HCT116 (cell line): ENCODE measurements around the gene RIMKLA. TPM values are rescaled to one million over a fixed set of nuclear protein-coding genes. Genes with fewer than 3 reads are reported as not detected.

Experiments used
- ATAC-seq: fragments of 200-7000 bp; cut with Tn5 transposase; 2 replicates; pipeline ENCODE4 v1.9.1; 2020; ENCODE audit warnings: mild to moderate bottlenecking, moderate library complexity
- BruUV-seq: library from RNA; stranded (reverse); fragments of 400-500 nt; replicated peaks from 2 replicates; lab custom pipeline; 2021; lab: Mats Ljungman, UMichigan
- CTCF ChIA-PET: fragments of 300-600 bp; sonication (Branson Sonifier 250); formaldehyde crosslinking; loops from one replicate; lab custom pipeline; 2021; ENCODE audit warnings: antibody characterized with exemption; lab: Charles Lee
- POLR2A ChIA-PET: fragments of 300-600, 350-600 bp; sonication (Branson Sonifier 250); formaldehyde crosslinking; loops from one replicate; lab custom pipeline; 2021; ENCODE audit warnings: antibody characterized with exemption; lab: Charles Lee
- RAD21 ChIA-PET, 2 experiments: fragments of 300-600 bp; sonication (Branson Sonifier 250); formaldehyde crosslinking; loops; one replicate each; lab custom pipeline; 2023; ENCODE audit warnings: low total read pairs in 2 of 2; ENCODE audit not compliant: uncharacterized antibody in 2 of 2, unreplicated experiment in 2 of 2, low non-redundant PET in 1 of 2; lab: Charles Lee
- DNase-seq: peaks from one replicate; pipeline ENCODE4 v3.0.0-alpha.2; 2010; ENCODE audit warnings: low read depth, low spot score
- H2AFZ ChIP-seq: fragments of 200-600 bp; shearing (Covaris generic), sonication (generic); 2 replicates; pipeline ENCODE4 v1.6.1; 2017; ENCODE audit warnings: low read depth, mixed run types, mixed read lengths, antibody characterized with exemption, low read length; ENCODE audit not compliant: poor library complexity, severe bottlenecking
- H3K27ac ChIP-seq: 2 replicates; pipeline ENCODE4 v1.5.1; 2012; ENCODE audit warnings: low read depth, low read length
- H3K27me3 ChIP-seq: fragments of 200-600 bp; sonication (generic); 2 replicates; pipeline ENCODE4 v1.6.1; 2016; ENCODE audit warnings: mixed run types, low read length, mixed read lengths; ENCODE audit not compliant: insufficient read depth
- H3K36me3 ChIP-seq, 2 experiments: fragments of 200-500 bp in 1 of 2; fragments of 200-600 bp in 1 of 2; sonication (Bioruptor generic) in 1 of 2; sonication (generic) in 1 of 2; 2 replicates each; pipeline versions ENCODE4 v1.5.1 to v1.6.1; 2014 to 2016; ENCODE audit warnings: low read length in 2 of 2, inconsistent platforms in 1 of 2, mixed read lengths in 1 of 2, mixed run types in 1 of 2; ENCODE audit not compliant: insufficient read depth in 2 of 2, control insufficient read depth in 1 of 2
- H3K4me1 ChIP-seq, 2 experiments: fragments of 200-600 bp in 1 of 2; sonication (generic) in 1 of 2; 2 replicates each; pipeline versions ENCODE4 v1.5.1 to v1.6.1; 2012 to 2017; ENCODE audit warnings: low read length in 2 of 2, inconsistent platforms in 1 of 2, mild to moderate bottlenecking in 1 of 2, mixed read lengths in 1 of 2, mixed run types in 1 of 2, moderate library complexity in 1 of 2; ENCODE audit not compliant: insufficient read depth in 2 of 2, control insufficient read depth in 1 of 2
- H3K4me2 ChIP-seq: fragments of 200-600 bp; sonication (generic); 2 replicates; pipeline ENCODE4 v1.6.1; 2017; ENCODE audit warnings: mixed run types, low read length, mixed read lengths
- H3K4me3 ChIP-seq, 2 experiments: fragments of 200-600 bp in 1 of 2; sonication (generic) in 1 of 2; replicated peaks in 1 of 2; 2 replicates each; pipeline ENCODE4 v1.5.1; 2011 to 2016; ENCODE audit warnings: low read length in 2 of 2, control low read depth in 1 of 2, low read depth in 1 of 2, mild to moderate bottlenecking in 1 of 2, mixed read lengths in 1 of 2, mixed run types in 1 of 2
- H3K79me2 ChIP-seq: fragments of 200-600 bp; sonication (generic); 2 replicates; pipeline ENCODE4 v1.6.1; 2017; ENCODE audit warnings: mild to moderate bottlenecking, mixed run types, low read length, moderate library complexity, mixed read lengths; ENCODE audit not compliant: insufficient read depth
- H3K9ac ChIP-seq: fragments of 200-600 bp; sonication (generic); 2 replicates; pipeline ENCODE4 v1.6.1; 2016; ENCODE audit warnings: low read length, mixed read lengths
- H3K9me2 ChIP-seq: fragments of 200-600 bp; sonication (generic), shearing (Covaris generic); 2 replicates; pipeline ENCODE4 v1.6.1; 2017; ENCODE audit warnings: mixed run types, mild to moderate bottlenecking, moderate library complexity; ENCODE audit not compliant: insufficient read depth
- H3K9me3 ChIP-seq, 2 experiments: fragments of 200-500 bp in 1 of 2; fragments of 200-600 bp in 1 of 2; sonication (Bioruptor generic) in 1 of 2; sonication (generic) in 1 of 2; 2 replicates each; pipeline ENCODE4 v1.6.1; 2014 to 2017; ENCODE audit warnings: low read length in 2 of 2, mixed read lengths in 2 of 2, inconsistent platforms in 1 of 2, low read depth in 1 of 2, mild to moderate bottlenecking in 1 of 2, mixed run types in 1 of 2, moderate library complexity in 1 of 2; ENCODE audit not compliant: control insufficient read depth in 1 of 2, insufficient read depth in 1 of 2
- H4K20me1 ChIP-seq: fragments of 200-600 bp; sonication (generic), shearing (Covaris generic); 2 replicates; pipeline ENCODE4 v1.6.1; 2017; ENCODE audit warnings: mixed run types, mild to moderate bottlenecking, moderate library complexity; ENCODE audit not compliant: insufficient read depth
- CEBPB ChIP-seq: IDR thresholded peaks from 2 replicates; pipeline ENCODE4 v1.6.1; 2012; ENCODE audit warnings: low read depth
- CTCF ChIP-seq, 3 experiments: fragments of 200-600 bp in 1 of 3; sonication (generic) in 1 of 3; IDR thresholded peaks in 2 of 3; conservative IDR thresholded peaks in 1 of 3; 2 replicates each; pipeline ENCODE4 v1.5.1; 2012 to 2017; ENCODE audit warnings: low read depth in 2 of 3, low read length in 2 of 3, antibody characterized with exemption in 1 of 3, borderline replicate concordance in 1 of 3, control low read depth in 1 of 3, mild to moderate bottlenecking in 1 of 3, mixed read lengths in 1 of 3, mixed run types in 1 of 3, moderate library complexity in 1 of 3; ENCODE audit not compliant: insufficient read depth in 1 of 3
- EGR1 ChIP-seq: IDR thresholded peaks from 2 replicates; pipeline ENCODE4 v1.6.1; 2012; ENCODE audit warnings: low read depth
- EZH2 ChIP-seq: fragments of 200-600 bp; sonication (generic); IDR thresholded peaks from 2 replicates; pipeline ENCODE4 v1.6.1; 2017; ENCODE audit warnings: antibody characterized with exemption, mixed run types
- POLR2A ChIP-seq: IDR thresholded peaks from 2 replicates; pipeline ENCODE4 v1.7.0; 2011; ENCODE audit warnings: borderline replicate concordance; ENCODE audit not compliant: insufficient read depth, insufficient read length; ENCODE audit errors: extremely low read depth
- RAD21 ChIP-seq: IDR thresholded peaks from 2 replicates; pipeline ENCODE4 v1.6.1; 2012; ENCODE audit warnings: low read depth, mild to moderate bottlenecking
- REST ChIP-seq: IDR thresholded peaks from 2 replicates; pipeline ENCODE4 v1.6.1; 2012; ENCODE audit warnings: low read depth
- TCF7L2 ChIP-seq: IDR thresholded peaks from 2 replicates; pipeline ENCODE4 v1.7.0; 2011; ENCODE audit warnings: borderline replicate concordance, inconsistent platforms; ENCODE audit not compliant: insufficient read depth, insufficient read length; ENCODE audit errors: extremely low read depth
- ZBTB33 ChIP-seq: IDR thresholded peaks from 2 replicates; pipeline ENCODE4 v1.6.1; 2011; ENCODE audit warnings: mild to moderate bottlenecking, low read length, moderate library complexity; ENCODE audit not compliant: insufficient replicate concordance; ENCODE audit errors: extremely low read depth
- ZNF274 ChIP-seq: fragments of 200-500 bp; sonication (Bioruptor generic); IDR thresholded peaks from 2 replicates; pipeline ENCODE4 v1.6.1; 2014; ENCODE audit warnings: mild to moderate bottlenecking, low read depth, low read length, inconsistent platforms
- intact Hi-C: fragments of 100-400 bp; cut with micrococcal nuclease; formaldehyde crosslinking; loops from 2 replicates; pipeline ENCODE4 v1.10.0; 2022
- total RNA-seq: library from RNA; stranded (reverse); gene quantifications from one replicate; pipeline ENCODE4 v1.2.1, GENCODE V29; 2021; ENCODE audit not compliant: unreplicated experiment

The RIMKLA gene
- total RNA-seq, 1 experiment from 2014 or later: 4.9 TPM

- Histone ChIP-seq H4K20me1 (no peaks in the 10 kb centered on the region), H3K36me3 (no peaks in the 10 kb centered on the region), H3K4me2 (no peak overlapping the region), H3K4me1 (peaks cover 3 to 15% of the 10 kb centered on the region in 2 experiments; a peak in 2 of 4 replicates), H3K9me2 (no peaks in the 10 kb centered on the region), H3K27ac (no peak overlapping the region), H3K27me3 (no peaks in the 10 kb centered on the region), H2AFZ (no peak overlapping the region), H3K9me3 (no peaks in the 10 kb centered on the region), H3K79me2 (no peaks in the 10 kb centered on the region), H3K9ac (no peak overlapping the region), H3K4me3 (no peak overlapping the region)
- ATAC-seq: no peak
- ChIA-PET CTCF (no interaction called here), RAD21 (no interaction called here), POLR2A (no interaction called here)
- BruUV-seq: no TSS peak
- TF ChIP-seq EZH2: no peak
- DNase-seq: no peak
- intact Hi-C loops: no loop called here
These were observed 7.8 kb upstream of the RIMKLA start for GRCh38 chr1:42372796-42373195.

- Histone ChIP-seq H3K9me2 (no peaks in the 10 kb centered on the region), H3K4me1 (peaks cover 0 to 20% of the 10 kb centered on the region in 2 experiments; a peak in 3 of 4 replicates), H3K4me3 (peak overlapping the region; percentile 45 to 61), H2AFZ (peak overlapping the region; percentile 45), H3K79me2 (no peaks in the 10 kb centered on the region), H3K36me3 (no peaks in the 10 kb centered on the region), H3K9ac (peak overlapping the region; percentile 37; the same call in 1 of the 2 replicates), H3K27ac (no peak overlapping the region), H3K9me3 (no peaks in the 10 kb centered on the region), H3K27me3 (no peaks in the 10 kb centered on the region), H3K4me2 (peak overlapping the region; percentile 85), H4K20me1 (no peaks in the 10 kb centered on the region)
- peak; percentile 82 for ATAC-seq
- ChIA-PET POLR2A (no interaction called here), RAD21 (no interaction called here), CTCF (no interaction called here)
- BruUV-seq: no TSS peak
- intact Hi-C loops: no loop called here
- DNase-seq: no peak
- no peak for TF ChIP-seq EGR1
- no peak for TF ChIP-seq CTCF (IDR thresholded peaks at IDR 0.05 in 2 of 3, conservative IDR thresholded peaks at IDR 0.05 in 1 of 3; ENCODE audit: borderline replicate concordance in 1 of 3, insufficient read depth in 1 of 3, low read depth in 2 of 3, low read length in 2 of 3)
- TF ChIP-seq ZBTB33: no peak
- TF ChIP-seq RAD21: no peak
- peak; percentile 80 for TF ChIP-seq REST
- no peak for TF ChIP-seq ZNF274
- TF ChIP-seq CEBPB: no peak
- TF ChIP-seq TCF7L2: no peak
- no peak for TF ChIP-seq POLR2A
These were observed 602 bp upstream of the RIMKLA start for GRCh38 chr1:42379794-42380585.
